Ovary (tissue), 3 donors: ENCODE data around the gene SMIM44.

Experiments
- CTCF ChIP-seq, 3 donors: fragments of 450-650 bp in 2 of 3; fragments of 200-600 bp in 1 of 3; IDR thresholded peaks; one replicate each; pipeline versions ENCODE4 v1.5.1 to v1.8.0; 2016 to 2022; ENCODE audit warnings: antibody characterized with exemption in 3 of 3, mild to moderate bottlenecking in 1 of 3
- EP300 ChIP-seq: sonication (generic); formaldehyde crosslinking; IDR thresholded peaks from one replicate; pipeline ENCODE4 v1.6.1; 2017; ENCODE audit warnings: antibody characterized with exemption
- POLR2A ChIP-seq: fragments of 450-650 bp; IDR thresholded peaks from one replicate; pipeline ENCODE4 v1.6.1; 2017; ENCODE audit warnings: antibody characterized with exemption, mild to moderate bottlenecking, moderate library complexity
- donor health status: DM: no; HTN: no; CAD: no.

- TF ChIP-seq CTCF (IDR thresholded peaks at IDR 0.05) (no peak), POLR2A (no peak), EP300 (no peak)
These were observed 4.6 kb downstream of the SMIM44 start for GRCh38 chr19:3478409-3479176.
